ENCODE data around the gene DNAH17. TPM values are rescaled to one million over a fixed set of nuclear protein-coding genes. Genes with fewer than 3 reads are reported as not detected.

Gene DNAH17
- total RNA-seq, 1 experiment from 2014 or later = 0.23 TPM

- peaks cover 4% of the 10 kb centered on the region; the same call in 1 of the 2 replicates for H3K4me1 ChIP-seq
- CTCF ChIA-PET = interaction anchor here (0.6 kb wide), 1 partner anchor 125 kb away, joined by 3 read pairs; no protein-coding TSS in a partner anchor
Measured at GRCh38 chr17:78476973-78477372, 100.2 kb downstream of the DNAH17 start.

GRCh38 chr17:78476149-78476548 is 101.0 kb downstream of the DNAH17 start:
- no peak overlapping the region for H3K4me3 Mint-ChIP-seq (ENCODE audit: unreplicated experiment)
- CTCF ChIA-PET = no interaction called here
- POLR2A ChIA-PET = no interaction called here
- H3K36me3 Mint-ChIP-seq (ENCODE audit: insufficient read depth, unreplicated experiment) = no peaks in the 10 kb centered on the region
- TF ChIP-seq, protein P1, sequence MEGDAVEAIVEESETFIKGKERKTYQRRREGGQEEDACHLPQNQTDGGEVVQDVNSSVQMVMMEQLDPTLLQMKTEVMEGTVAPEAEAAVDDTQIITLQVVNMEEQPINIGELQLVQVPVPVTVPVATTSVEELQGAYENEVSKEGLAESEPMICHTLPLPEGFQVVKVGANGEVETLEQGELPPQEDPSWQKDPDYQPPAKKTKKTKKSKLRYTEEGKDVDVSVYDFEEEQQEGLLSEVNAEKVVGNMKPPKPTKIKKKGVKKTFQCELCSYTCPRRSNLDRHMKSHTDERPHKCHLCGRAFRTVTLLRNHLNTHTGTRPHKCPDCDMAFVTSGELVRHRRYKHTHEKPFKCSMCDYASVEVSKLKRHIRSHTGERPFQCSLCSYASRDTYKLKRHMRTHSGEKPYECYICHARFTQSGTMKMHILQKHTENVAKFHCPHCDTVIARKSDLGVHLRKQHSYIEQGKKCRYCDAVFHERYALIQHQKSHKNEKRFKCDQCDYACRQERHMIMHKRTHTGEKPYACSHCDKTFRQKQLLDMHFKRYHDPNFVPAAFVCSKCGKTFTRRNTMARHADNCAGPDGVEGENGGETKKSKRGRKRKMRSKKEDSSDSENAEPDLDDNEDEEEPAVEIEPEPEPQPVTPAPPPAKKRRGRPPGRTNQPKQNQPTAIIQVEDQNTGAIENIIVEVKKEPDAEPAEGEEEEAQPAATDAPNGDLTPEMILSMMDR (IDR thresholded peaks at IDR 0.05; ENCODE audit: insufficient read depth in 1 of 2, low read depth in 1 of 2, low read length in 1 of 2, severe bottlenecking in 1 of 2, unreplicated experiment in 1 of 2) = no peak
- Histone ChIP-seq H3K9me3 (no peaks in the 10 kb centered on the region; the same call in 1 of the 2 replicates), H3K4me3 (ENCODE audit: low read depth, low read length) (no peak overlapping the region), H3K27me3 (replicated peaks; ENCODE audit: control insufficient read depth, insufficient read depth, low read length) (no peaks in the 10 kb centered on the region; the same call in 1 of the 2 replicates), H3K4me1 (peaks cover 4% of the 10 kb centered on the region; the same call in 1 of the 2 replicates), H3K36me3 (ENCODE audit: control insufficient read depth, insufficient read depth, low read length) (no peaks in the 10 kb centered on the region)
- intact Hi-C loops (cut with micrococcal nuclease; ENCODE audit: unreplicated experiment) = no loop called here
- no peak overlapping the region for H3K27ac Mint-ChIP-seq (ENCODE audit: unreplicated experiment)
- no peaks in the 10 kb centered on the region for H3K9me3 Mint-ChIP-seq (ENCODE audit: unreplicated experiment)
- H3K4me1 Mint-ChIP-seq (ENCODE audit: low read depth, unreplicated experiment) = no peaks in the 10 kb centered on the region
- no peak for DNase-seq
- BruUV-seq (replicated peaks) = no TSS peak
- no peaks in the 10 kb centered on the region for H3K27me3 Mint-ChIP-seq (ENCODE audit: insufficient read depth, unreplicated experiment)

More at GRCh38 chr17:78476973-78477372, 100.2 kb downstream of the DNAH17 start:
- no peaks in the 10 kb centered on the region for H3K36me3 ChIP-seq (ENCODE audit: control insufficient read depth, insufficient read depth, low read length)
- peak; percentile 70 to 71 for DNase-seq
- no peaks in the 10 kb centered on the region; the same call in 1 of the 2 replicates for H3K27me3 ChIP-seq (replicated peaks; ENCODE audit: control insufficient read depth, insufficient read depth, low read length)
- H3K36me3 Mint-ChIP-seq (ENCODE audit: insufficient read depth, unreplicated experiment) = no peaks in the 10 kb centered on the region
- POLR2A ChIA-PET = no interaction called here
- TF ChIP-seq, protein P1 (IDR thresholded peaks at IDR 0.05; ENCODE audit: insufficient read depth in 1 of 2, low read depth in 1 of 2, low read length in 1 of 2, severe bottlenecking in 1 of 2, unreplicated experiment in 1 of 2) = no peak
- no peaks in the 10 kb centered on the region; the same call in 1 of the 2 replicates for H3K9me3 ChIP-seq
- H3K27me3 Mint-ChIP-seq (ENCODE audit: insufficient read depth, unreplicated experiment) = no peaks in the 10 kb centered on the region
- no peaks in the 10 kb centered on the region for H3K9me3 Mint-ChIP-seq (ENCODE audit: unreplicated experiment)
- H3K4me3 ChIP-seq (ENCODE audit: low read depth, low read length) = no peak overlapping the region
- H3K4me3 Mint-ChIP-seq (ENCODE audit: unreplicated experiment) = no peak overlapping the region
- H3K27ac Mint-ChIP-seq (ENCODE audit: unreplicated experiment) = no peak overlapping the region
- intact Hi-C loops (cut with micrococcal nuclease; ENCODE audit: unreplicated experiment) = no loop called here
- H3K4me1 Mint-ChIP-seq (ENCODE audit: low read depth, unreplicated experiment) = no peaks in the 10 kb centered on the region
- no TSS peak for BruUV-seq (replicated peaks)

GRCh38 chr17:78475211-78475610 is 102.0 kb downstream of the DNAH17 start:
- CTCF ChIA-PET = no interaction called here
- Mint-ChIP-seq H3K9me3 (ENCODE audit: unreplicated experiment) (no peaks in the 10 kb centered on the region), H3K27me3 (ENCODE audit: insufficient read depth, unreplicated experiment) (no peaks in the 10 kb centered on the region), H3K4me1 (ENCODE audit: low read depth, unreplicated experiment) (no peaks in the 10 kb centered on the region), H3K4me3 (ENCODE audit: unreplicated experiment) (no peak overlapping the region), H3K27ac (ENCODE audit: unreplicated experiment) (no peak overlapping the region), H3K36me3 (ENCODE audit: insufficient read depth, unreplicated experiment) (no peaks in the 10 kb centered on the region)
- POLR2A ChIA-PET = no interaction called here
- intact Hi-C loops (cut with micrococcal nuclease; ENCODE audit: unreplicated experiment) = no loop called here
- no peaks in the 10 kb centered on the region; the same call in 1 of the 2 replicates for H3K9me3 ChIP-seq
- no peak overlapping the region for H3K4me3 ChIP-seq (ENCODE audit: low read depth, low read length)
- H3K27me3 ChIP-seq (replicated peaks; ENCODE audit: control insufficient read depth, insufficient read depth, low read length) = no peaks in the 10 kb centered on the region; the same call in 1 of the 2 replicates
- H3K4me1 ChIP-seq = peaks cover 4% of the 10 kb centered on the region; the same call in 1 of the 2 replicates
- no peak for DNase-seq
- BruUV-seq (replicated peaks) = no TSS peak
- no peaks in the 10 kb centered on the region for H3K36me3 ChIP-seq (ENCODE audit: control insufficient read depth, insufficient read depth, low read length)
- TF ChIP-seq, protein P1 (IDR thresholded peaks at IDR 0.05; ENCODE audit: insufficient read depth in 1 of 2, low read depth in 1 of 2, low read length in 1 of 2, severe bottlenecking in 1 of 2, unreplicated experiment in 1 of 2) = no peak
